HepG2 (cell line): Measurements from ENCODE around the gene IFNAR2. TPM values are rescaled to one million over a fixed set of nuclear protein-coding genes. Genes with fewer than 3 reads are reported as not detected.
A peak's percentile ranks its signal among the peaks of the same experiment; 100 is the strongest.

Experiments used
- ATAC-seq: fragments of 200-7000 bp; cut with Tn5 transposase; 3 replicates; pipeline ENCODE4 v1.9.1; 2020; ENCODE audit warnings: mild to moderate bottlenecking, moderate library complexity
- BruUV-seq: library from RNA; stranded (reverse); fragments of 400-500 nt; replicated peaks from 2 replicates; lab custom pipeline; 2021; lab: Mats Ljungman, UMichigan
- CTCF ChIA-PET: fragments of 300-600 bp; formaldehyde crosslinking; extraction: SDS; loops from one replicate; lab custom pipeline; 2021; ENCODE audit warnings: low total read pairs, inconsistent platforms, low intra/inter-chr PET ratio; lab: Yijun Ruan, JAX
- POLR2A ChIA-PET: fragments of 350-600 bp; sonication (Branson Sonifier 250); formaldehyde crosslinking; loops from one replicate; lab custom pipeline; 2020; ENCODE audit warnings: antibody characterized with exemption, inconsistent platforms; lab: Yijun Ruan, JAX
- DNase-seq: peaks from one replicate; pipeline ENCODE4 v3.0.0-alpha.2; 2015; ENCODE audit warnings: low spot score
- FAIRE-seq: peaks from 3 replicates; lab custom pipeline; 2011; peaks lifted over from hg19 to GRCh38; lab: Jason Lieb, UNC
- H2AFZ ChIP-seq: one replicate; pipeline ENCODE4 v1.6.1; 2011; ENCODE audit warnings: low read length, inconsistent platforms
- H3K27ac ChIP-seq: fragments of 300-600 bp; 3 replicates; pipeline ENCODE4 v1.8.0; 2011; ENCODE audit warnings: mixed run types, mild to moderate bottlenecking, mixed read lengths, low read length, inconsistent platforms; ENCODE audit not compliant: insufficient read depth; ENCODE audit errors: extremely low read length
- H3K27me3 ChIP-seq, 2 experiments: fragments of 200-600 bp in 1 of 2; 2 replicates in 1 of 2; 3 replicates in 1 of 2; pipeline versions ENCODE4 v1.6.0 to v1.8.0; 2011; ENCODE audit warnings: low read length in 2 of 2, mild to moderate bottlenecking in 2 of 2, moderate library complexity in 2 of 2, inconsistent platforms in 1 of 2; ENCODE audit not compliant: insufficient read depth in 2 of 2, control insufficient read depth in 1 of 2
- H3K36me3 ChIP-seq, 2 experiments: fragments of 200-600 bp in 1 of 2; replicated peaks in 1 of 2; 2 replicates in 1 of 2; 3 replicates in 1 of 2; pipeline versions ENCODE4 v1.5.1 to v1.8.0; 2011; ENCODE audit warnings: low read length in 2 of 2, inconsistent platforms in 1 of 2; ENCODE audit not compliant: insufficient read depth in 2 of 2, control insufficient read depth in 1 of 2
- H3K4me1 ChIP-seq: 2 replicates; pipeline ENCODE4 v1.5.1; 2012; ENCODE audit warnings: low read length, inconsistent platforms; ENCODE audit not compliant: insufficient read depth
- H3K4me2 ChIP-seq: 2 replicates; pipeline ENCODE4 v1.6.0; 2011; ENCODE audit warnings: low read depth, low read length, inconsistent platforms
- H3K4me3 ChIP-seq, 3 experiments: fragments of 200-600 bp in 1 of 3; sonication (generic), shearing (Covaris generic) in 1 of 3; replicated peaks in 1 of 3; 2 replicates each; pipeline ENCODE4 v1.5.1; 2011 to 2016; ENCODE audit warnings: low read length in 3 of 3, inconsistent platforms in 2 of 3, low read depth in 2 of 3, mild to moderate bottlenecking in 2 of 3, control low read depth in 1 of 3, mixed read lengths in 1 of 3; ENCODE audit not compliant: insufficient read depth in 1 of 3
- H3K79me2 ChIP-seq: one replicate; pipeline ENCODE4 v1.6.1; 2011; ENCODE audit warnings: low read length, inconsistent platforms; ENCODE audit not compliant: insufficient read depth
- H3K9ac ChIP-seq: 2 replicates; pipeline ENCODE4 v1.6.0; 2011; ENCODE audit warnings: mild to moderate bottlenecking, low read depth, low read length, inconsistent platforms; ENCODE audit not compliant: insufficient read depth
- H3K9me3 ChIP-seq: 2 replicates; pipeline ENCODE4 v1.5.1; 2012; ENCODE audit warnings: mild to moderate bottlenecking, low read length
- H4K20me1 ChIP-seq: 2 replicates; pipeline ENCODE4 v1.6.0; 2011; ENCODE audit warnings: inconsistent platforms, mild to moderate bottlenecking, low read length, moderate library complexity; ENCODE audit not compliant: insufficient read depth
- ATAD3A ChIP-seq: sonication (generic); formaldehyde crosslinking; IDR thresholded peaks from 2 replicates; pipeline ENCODE4 v1.4.0; 2020; ENCODE audit warnings: missing genetic modification reagents
- FOXC1 ChIP-seq: sonication (generic); formaldehyde crosslinking; IDR thresholded peaks from 2 replicates; pipeline ENCODE4 v1.8.0; 2022; ENCODE audit warnings: mild to moderate bottlenecking, missing genetic modification reagents, borderline replicate concordance
- HOXD1 ChIP-seq: sonication (generic); formaldehyde crosslinking; IDR thresholded peaks from 2 replicates; pipeline ENCODE4 v1.5.0; 2020; ENCODE audit warnings: missing genetic modification reagents
- KDM4B ChIP-seq: sonication (generic); formaldehyde crosslinking; IDR thresholded peaks from 2 replicates; pipeline ENCODE4 v1.4.0; 2020; ENCODE audit warnings: missing genetic modification reagents
- NCOA2 ChIP-seq: sonication (generic); formaldehyde crosslinking; IDR thresholded peaks from 2 replicates; pipeline ENCODE4 v1.8.0; 2022; ENCODE audit warnings: inconsistent platforms
- NONO ChIP-seq, 2 experiments: fragments of 450-650 bp in 1 of 2; sonication (generic) in 1 of 2; formaldehyde crosslinking in 1 of 2; IDR thresholded peaks in 1 of 2; conservative IDR thresholded peaks in 1 of 2; 2 replicates each; pipeline versions ENCODE4 v1.6.1 to v1.8.0; 2017 to 2022; ENCODE audit warnings: mild to moderate bottlenecking in 1 of 2, missing genetic modification reagents in 1 of 2, moderate library complexity in 1 of 2
- SSRP1 ChIP-seq: IDR thresholded peaks from 2 replicates; pipeline ENCODE4 v1.6.1; 2016; ENCODE audit warnings: control low read depth
- TAF1 ChIP-seq: sonication (generic); formaldehyde crosslinking; IDR thresholded peaks from 2 replicates; pipeline ENCODE4 v1.4.0; 2020; ENCODE audit warnings: missing genetic modification reagents
- TFDP1 ChIP-seq: IDR thresholded peaks from 2 replicates; pipeline ENCODE4 v1.6.1; 2016; ENCODE audit warnings: missing compliant biosample characterization, missing genetic modification reagents, borderline replicate concordance
- U2AF1 ChIP-seq: fragments of 200-400 bp; formaldehyde crosslinking; optimal IDR thresholded peaks from 2 replicates; pipeline ENCODE3; 2017; ENCODE audit warnings: mild to moderate bottlenecking, low read depth, low read length
- ZNF3 ChIP-seq: IDR thresholded peaks from 2 replicates; pipeline ENCODE4 v1.7.0; 2017; ENCODE audit warnings: inconsistent platforms
- ZNF331 ChIP-seq: sonication (generic); formaldehyde crosslinking; IDR thresholded peaks from 2 replicates; pipeline ENCODE4 v1.4.0; 2020; ENCODE audit warnings: missing genetic modification reagents
- ZNF713 ChIP-seq: sonication (generic); formaldehyde crosslinking; IDR thresholded peaks from 2 replicates; pipeline ENCODE4 v1.4.0; 2020; ENCODE audit warnings: mild to moderate bottlenecking, missing genetic modification reagents
- WGBS: methylation state at CpG from one replicate; pipeline ENCODE4 v1.1.6; 2017; ENCODE audit warnings: low lambda C conversion rate; 5-methylcytosine and 5-hydroxymethylcytosine counted together
- in situ Hi-C: cut with HindIII; loops from 2 replicates; pipeline ENCODE4 v1.10.0; 2017; ENCODE audit warnings: low pct_unique_long_range_greater_than_20kb; ENCODE audit not compliant: extremely low pct_ligation_motif_present
- intact Hi-C: fragments of 100-400 bp; cut with micrococcal nuclease; formaldehyde crosslinking; loops from one replicate; pipeline ENCODE4 v1.10.0; 2022; ENCODE audit not compliant: unreplicated experiment
- polyA plus RNA-seq, 8 experiments: library from polyadenylated mRNA; depleted of rRNA in 3 of 8; stranded (reverse) in 7 of 8; unstranded in 1 of 8; fragments of >200 nt; fragmentation: Illumina TruSeq in 4 of 8; extraction: Trizol in 4 of 8; gene quantifications; 2 replicates each; pipeline versions ENCODE4 v1.2.1 to v1.2.3, GENCODE V29; 2011 to 2016; ENCODE audit warnings: low read depth in 4 of 8, missing spikeins in 1 of 8, mixed read lengths in 1 of 8; ENCODE audit not compliant: insufficient read depth in 1 of 8
- total RNA-seq, 5 experiments: library from RNA; depleted of rRNA; stranded (reverse); fragments of >200 nt; fragmentation: Illumina TruSeq; extraction: Trizol; gene quantifications; 2 replicates each; pipeline ENCODE4 v1.2.3, GENCODE V29; 2016; ENCODE audit warnings: low read depth in 1 of 5
- TF ChIP-seq, protein P1 (sequence below): sonication (generic); formaldehyde crosslinking; IDR thresholded peaks from 2 replicates; pipeline ENCODE4 v1.8.0; 2022; ENCODE audit warnings: missing genetic modification reagents, mild to moderate bottlenecking, inconsistent platforms, borderline replicate concordance
- TF ChIP-seq, protein P2 (sequence below): sonication (generic); formaldehyde crosslinking; IDR thresholded peaks from 2 replicates; pipeline ENCODE4 v1.4.0; 2020; ENCODE audit warnings: missing genetic modification reagents
- TF ChIP-seq, protein P3 (sequence below): IDR thresholded peaks from 2 replicates; pipeline ENCODE4 v1.6.1; 2016; ENCODE audit warnings: low read depth, borderline replicate concordance

The IFNAR2 gene
- total and polyA plus RNA-seq, 2 of the 13 experiments (the other 11 are each of a cell fraction or from before 2014, with no cell fraction given): 5.1 to 24.1 TPM

GRCh38 chr21:33259428-33259827, 29.7 kb downstream of the IFNAR2 start (continued):
- TF ChIP-seq U2AF1: no peak
- TF ChIP-seq, protein P1, sequence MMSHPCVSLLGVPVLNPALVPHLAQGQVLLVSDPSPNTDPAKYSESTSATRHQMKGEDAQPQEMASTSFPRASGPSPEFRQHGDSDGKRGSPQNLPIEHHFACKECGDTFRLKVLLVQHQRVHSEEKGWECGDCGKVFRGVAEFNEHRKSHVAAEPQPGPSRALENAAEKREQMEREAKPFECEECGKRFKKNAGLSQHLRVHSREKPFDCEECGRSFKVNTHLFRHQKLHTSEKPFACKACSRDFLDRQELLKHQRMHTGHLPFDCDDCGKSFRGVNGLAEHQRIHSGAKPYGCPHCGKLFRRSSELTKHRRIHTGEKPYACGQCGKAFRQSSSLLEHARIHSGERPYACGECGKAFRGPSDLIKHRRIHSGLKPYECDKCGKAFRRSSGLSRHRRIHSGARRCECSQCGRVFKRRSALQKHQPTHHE: no peak

DNA sequence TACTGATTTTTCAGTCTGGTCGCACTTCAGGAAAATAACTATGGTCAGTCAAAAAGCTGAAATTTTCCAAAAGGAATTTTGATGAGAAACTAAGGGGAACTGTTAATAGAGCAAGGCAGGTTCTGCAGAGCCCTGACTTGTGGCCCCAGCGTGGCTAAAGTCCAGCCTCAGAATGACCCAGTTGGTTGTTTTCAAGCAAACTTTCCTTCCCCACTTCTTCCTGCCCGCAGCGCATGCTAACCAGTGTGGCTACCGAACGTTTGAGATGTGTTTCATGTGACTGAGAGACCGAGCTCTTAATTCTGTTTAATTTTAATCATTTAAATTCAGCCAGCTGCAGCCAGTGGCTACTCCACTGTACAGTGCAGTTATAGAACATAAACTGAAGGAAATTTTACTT, 30.3 kb downstream of the IFNAR2 start:
- Histone ChIP-seq H3K4me1 (peaks cover 23% of the 10 kb centered on the region), H4K20me1 (no peaks in the 10 kb centered on the region), H3K4me3 (no peak overlapping the region), H2AFZ (no peak overlapping the region), H3K36me3 (peaks cover 13 to 36% of the 10 kb centered on the region in 2 experiments; a peak in 4 of 5 replicates), H3K9me3 (no peaks in the 10 kb centered on the region), H3K4me2 (peak overlapping the region; percentile 38), H3K79me2 (no peaks in the 10 kb centered on the region), H3K9ac (no peak overlapping the region), H3K27ac (peak overlapping the region; percentile 44), H3K27me3 (no peaks in the 10 kb centered on the region)
- peak; percentile 58 for FAIRE-seq
- peak; percentile 41 for DNase-seq
- WGBS: 31% methylated on average over 7 of the region's 7 CpGs
- intact Hi-C loops (no loop called here), in situ Hi-C loops (no loop called here)
- no TSS peak for BruUV-seq
- ATAC-seq: peak; percentile 97
- POLR2A ChIA-PET: interaction anchor here (1.3 kb wide), 1 partner anchor 15 kb away, joined by 3 read pairs; no protein-coding TSS in a partner anchor
- CTCF ChIA-PET: no interaction called here
- TF ChIP-seq SSRP1 (CRISPR knock-in tag) (no peak), NONO (IDR thresholded peaks at IDR 0.05) (no peak), NONO (CRISPR knock-in tag; conservative IDR thresholded peaks at IDR 0.05) (no peak), TAF1 (CRISPR knock-in tag) (no peak), NCOA2 (CRISPR knock-in tag) (no peak), KDM4B (CRISPR knock-in tag) (no peak), ZNF713 (no peak), ZNF3 (no peak), TFDP1 (no peak), ATAD3A (CRISPR knock-in tag) (no peak), HOXD1 (CRISPR knock-in tag) (no peak), ZNF331 (CRISPR knock-in tag) (peak; percentile 81), FOXC1 (CRISPR knock-in tag) (no peak)
- TF ChIP-seq, protein P2, sequence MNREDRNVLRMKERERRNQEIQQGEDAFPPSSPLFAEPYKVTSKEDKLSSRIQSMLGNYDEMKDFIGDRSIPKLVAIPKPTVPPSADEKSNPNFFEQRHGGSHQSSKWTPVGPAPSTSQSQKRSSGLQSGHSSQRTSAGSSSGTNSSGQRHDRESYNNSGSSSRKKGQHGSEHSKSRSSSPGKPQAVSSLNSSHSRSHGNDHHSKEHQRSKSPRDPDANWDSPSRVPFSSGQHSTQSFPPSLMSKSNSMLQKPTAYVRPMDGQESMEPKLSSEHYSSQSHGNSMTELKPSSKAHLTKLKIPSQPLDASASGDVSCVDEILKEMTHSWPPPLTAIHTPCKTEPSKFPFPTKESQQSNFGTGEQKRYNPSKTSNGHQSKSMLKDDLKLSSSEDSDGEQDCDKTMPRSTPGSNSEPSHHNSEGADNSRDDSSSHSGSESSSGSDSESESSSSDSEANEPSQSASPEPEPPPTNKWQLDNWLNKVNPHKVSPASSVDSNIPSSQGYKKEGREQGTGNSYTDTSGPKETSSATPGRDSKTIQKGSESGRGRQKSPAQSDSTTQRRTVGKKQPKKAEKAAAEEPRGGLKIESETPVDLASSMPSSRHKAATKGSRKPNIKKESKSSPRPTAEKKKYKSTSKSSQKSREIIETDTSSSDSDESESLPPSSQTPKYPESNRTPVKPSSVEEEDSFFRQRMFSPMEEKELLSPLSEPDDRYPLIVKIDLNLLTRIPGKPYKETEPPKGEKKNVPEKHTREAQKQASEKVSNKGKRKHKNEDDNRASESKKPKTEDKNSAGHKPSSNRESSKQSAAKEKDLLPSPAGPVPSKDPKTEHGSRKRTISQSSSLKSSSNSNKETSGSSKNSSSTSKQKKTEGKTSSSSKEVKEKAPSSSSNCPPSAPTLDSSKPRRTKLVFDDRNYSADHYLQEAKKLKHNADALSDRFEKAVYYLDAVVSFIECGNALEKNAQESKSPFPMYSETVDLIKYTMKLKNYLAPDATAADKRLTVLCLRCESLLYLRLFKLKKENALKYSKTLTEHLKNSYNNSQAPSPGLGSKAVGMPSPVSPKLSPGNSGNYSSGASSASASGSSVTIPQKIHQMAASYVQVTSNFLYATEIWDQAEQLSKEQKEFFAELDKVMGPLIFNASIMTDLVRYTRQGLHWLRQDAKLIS (CRISPR knock-in tag): no peak
- TF ChIP-seq, protein P3, sequence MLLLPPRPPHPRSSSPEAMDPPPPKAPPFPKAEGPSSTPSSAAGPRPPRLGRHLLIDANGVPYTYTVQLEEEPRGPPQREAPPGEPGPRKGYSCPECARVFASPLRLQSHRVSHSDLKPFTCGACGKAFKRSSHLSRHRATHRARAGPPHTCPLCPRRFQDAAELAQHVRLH (CRISPR knock-in tag): no peak
